ENCODE results near the gene CIDEA.

DNA sequence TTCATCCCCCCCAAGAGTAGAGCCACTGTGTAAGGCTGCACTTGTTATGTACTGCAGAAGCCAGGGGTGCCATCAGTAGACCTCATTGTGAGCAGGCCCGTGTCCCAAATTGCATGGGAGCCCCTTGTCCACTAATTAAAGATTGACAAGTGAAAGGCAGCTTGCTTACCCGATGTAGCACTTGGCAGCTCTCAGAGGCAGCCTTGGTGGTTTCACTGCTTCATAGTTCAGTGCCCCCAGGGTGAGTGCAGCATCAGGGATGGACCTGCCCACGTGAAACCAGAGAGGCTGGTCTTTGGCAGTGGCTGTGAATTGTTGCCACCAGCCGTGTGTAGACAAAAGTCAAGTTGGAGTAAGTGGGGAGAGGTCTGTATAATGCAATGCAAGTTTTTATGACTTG is 67.2 kb downstream of the CIDEA start:
- TF ChIP-seq, protein P1, sequence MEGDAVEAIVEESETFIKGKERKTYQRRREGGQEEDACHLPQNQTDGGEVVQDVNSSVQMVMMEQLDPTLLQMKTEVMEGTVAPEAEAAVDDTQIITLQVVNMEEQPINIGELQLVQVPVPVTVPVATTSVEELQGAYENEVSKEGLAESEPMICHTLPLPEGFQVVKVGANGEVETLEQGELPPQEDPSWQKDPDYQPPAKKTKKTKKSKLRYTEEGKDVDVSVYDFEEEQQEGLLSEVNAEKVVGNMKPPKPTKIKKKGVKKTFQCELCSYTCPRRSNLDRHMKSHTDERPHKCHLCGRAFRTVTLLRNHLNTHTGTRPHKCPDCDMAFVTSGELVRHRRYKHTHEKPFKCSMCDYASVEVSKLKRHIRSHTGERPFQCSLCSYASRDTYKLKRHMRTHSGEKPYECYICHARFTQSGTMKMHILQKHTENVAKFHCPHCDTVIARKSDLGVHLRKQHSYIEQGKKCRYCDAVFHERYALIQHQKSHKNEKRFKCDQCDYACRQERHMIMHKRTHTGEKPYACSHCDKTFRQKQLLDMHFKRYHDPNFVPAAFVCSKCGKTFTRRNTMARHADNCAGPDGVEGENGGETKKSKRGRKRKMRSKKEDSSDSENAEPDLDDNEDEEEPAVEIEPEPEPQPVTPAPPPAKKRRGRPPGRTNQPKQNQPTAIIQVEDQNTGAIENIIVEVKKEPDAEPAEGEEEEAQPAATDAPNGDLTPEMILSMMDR (IDR thresholded peaks at IDR 0.05) = no peak
- no peak for TF ChIP-seq ZFX (IDR thresholded peaks at IDR 0.05; ENCODE audit: borderline replicate concordance)
